K562 (cell line): ENCODE data around the gene HEMK1. TPM values are rescaled to one million over a fixed set of nuclear protein-coding genes. Genes with fewer than 3 reads are reported as not detected.

ENCODE experiments used
- EP300 ChIP-seq: IDR thresholded peaks from 2 replicates; pipeline ENCODE4 v1.6.1; 2012; ENCODE audit warnings: low read length, improper control_type of control experiment
- GTF2B ChIP-seq: IDR thresholded peaks from 2 replicates; pipeline ENCODE4 v1.6.1; 2011; ENCODE audit not compliant: insufficient read length; ENCODE audit errors: extremely low read depth
- HDAC3 ChIP-seq: fragments of 450-650 bp; IDR thresholded peaks from 2 replicates; pipeline ENCODE4 v1.6.1; 2018; ENCODE audit warnings: borderline replicate concordance, mild to moderate bottlenecking, moderate library complexity; ENCODE audit not compliant: partially characterized antibody
- KAT8 ChIP-seq: fragments of 450-650 bp; IDR thresholded peaks from 2 replicates; pipeline ENCODE4 v1.6.1; 2016; ENCODE audit warnings: low read depth, mild to moderate bottlenecking
- L3MBTL2 ChIP-seq: fragments of 450-650 bp; IDR thresholded peaks from 2 replicates; pipeline ENCODE4 v1.6.1; 2016; ENCODE audit warnings: mild to moderate bottlenecking, moderate library complexity
- MBD2 ChIP-seq: sonication (generic); IDR thresholded peaks from 2 replicates; pipeline ENCODE4 v1.6.1; 2016; ENCODE audit warnings: low read depth, borderline replicate concordance
- MXI1 ChIP-seq: IDR thresholded peaks from 2 replicates; pipeline ENCODE4 v1.6.1; 2011; ENCODE audit warnings: low read depth, mild to moderate bottlenecking, improper control_type of control experiment, low read length
- NRF1 ChIP-seq, 2 experiments: fragments of 450-650 bp; IDR thresholded peaks in 1 of 2; conservative IDR thresholded peaks in 1 of 2; 2 replicates each; pipeline ENCODE4 v1.6.1; 2014; ENCODE audit warnings: mild to moderate bottlenecking in 2 of 2
- NUFIP1 ChIP-seq: fragments of 450-650 bp; IDR thresholded peaks from 2 replicates; pipeline ENCODE4 v1.6.1; 2018; ENCODE audit not compliant: partially characterized antibody
- SAFB ChIP-seq: fragments of 200-400 bp; formaldehyde crosslinking; IDR thresholded peaks from 2 replicates; pipeline ENCODE4 v1.6.1; 2017; ENCODE audit warnings: low read depth, low read length, borderline replicate concordance
- SRSF7 ChIP-seq: fragments of 200-400 bp; formaldehyde crosslinking; optimal IDR thresholded peaks from 2 replicates; pipeline ENCODE3; 2017; ENCODE audit warnings: mild to moderate bottlenecking, low read depth, low read length
- TRIM24 ChIP-seq, 2 experiments: fragments of 450-650 bp; IDR thresholded peaks; 2 replicates each; pipeline ENCODE4 v1.6.1; 2016
- USF2 ChIP-seq: sonication (generic); formaldehyde crosslinking; IDR thresholded peaks from 2 replicates; pipeline ENCODE4 v1.5.0; 2020; ENCODE audit warnings: missing genetic modification reagents
- ZFPM2 ChIP-seq: fragments of 250-450 bp; sonication (Bioruptor Pico); IDR thresholded peaks from 2 replicates; pipeline ENCODE4 v1.5.1; 2022; ENCODE audit warnings: mild to moderate bottlenecking
- ZMIZ1 ChIP-seq, 2 experiments: fragments of 150-350 bp in 1 of 2; IDR thresholded peaks; 2 replicates each; pipeline ENCODE4 v1.6.1; 2012 to 2016; ENCODE audit warnings: low read depth in 2 of 2, low read length in 2 of 2, mild to moderate bottlenecking in 1 of 2, moderate library complexity in 1 of 2
- ZNF592 ChIP-seq: fragments of 450-650 bp; IDR thresholded peaks from 2 replicates; pipeline ENCODE4 v1.6.1; 2017; ENCODE audit warnings: antibody characterized with exemption, mild to moderate bottlenecking
- ZNF77 ChIP-seq: fragments of 250-450 bp; sonication (Bioruptor Pico); IDR thresholded peaks from 2 replicates; pipeline ENCODE4 v1.5.0; 2020
- polyA plus RNA-seq, 8 experiments: library from polyadenylated mRNA; depleted of rRNA in 4 of 8; stranded (reverse) in 5 of 8; unstranded in 3 of 8; fragments of >200 nt; fragmentation: Nextera tagmentation in 2 of 8; fragmentation: Illumina TruSeq in 1 of 8; extraction: Ambion mirVana in 2 of 8; extraction: Trizol in 1 of 8; gene quantifications; 2 replicates each; pipeline versions ENCODE4 v1.2.1 to v1.2.3, GENCODE V29; 2011 to 2014; ENCODE audit warnings: inconsistent platforms in 1 of 8, missing spikeins in 1 of 8
- total RNA-seq, 7 experiments: library from RNA; depleted of rRNA in 6 of 7; stranded (reverse); fragments of >200 nt in 6 of 7; fragmentation: Illumina TruSeq in 2 of 7; extraction: Trizol in 2 of 7; gene quantifications; 2 replicates each; pipeline versions ENCODE4 v1.2.1 to v1.2.3, GENCODE V29; 2011 to 2021; ENCODE audit warnings: low replicate concordance in 1 of 7

The HEMK1 gene
- total and polyA plus RNA-seq, 9 of the 15 experiments (the other 6 are each of a cell fraction or from before 2014, with no cell fraction given) = 2.0 to 16.8 (median 11.4) TPM

GRCh38 chr3:50539356-50540286, 29.7 kb upstream of the HEMK1 start (continued):
- no peak for TF ChIP-seq SAFB
- TF ChIP-seq ZNF77 (CRISPR knock-in tag) = no peak
- TF ChIP-seq ZFPM2 (CRISPR knock-in tag) = no peak
- TF ChIP-seq GTF2B = no peak
- peak; percentile 33; the same call in 1 of the 2 replicates for TF ChIP-seq MXI1
- no peak for TF ChIP-seq KAT8
- TF ChIP-seq HDAC3 = peak; percentile 47
- TF ChIP-seq TRIM24 (IDR thresholded peaks at IDR 0.05) = peak; percentile 59 to 64; a peak in 2 of 4 replicates
- peak; percentile 84 for TF ChIP-seq L3MBTL2
- TF ChIP-seq EP300 = peak; percentile 84
- no peak for TF ChIP-seq NUFIP1
- TF ChIP-seq ZMIZ1 (IDR thresholded peaks at IDR 0.05; ENCODE audit: low read depth in 2 of 2, low read length in 2 of 2) = peak in 1 of 2 experiments; percentile 78; a peak in 2 of 4 replicates
- TF ChIP-seq ZNF592 = peak; percentile 84
- TF ChIP-seq USF2 (CRISPR knock-in tag) = peak; percentile 15; the same call in 1 of the 2 replicates
- no peak for TF ChIP-seq SRSF7
- TF ChIP-seq NRF1 (conservative IDR thresholded peaks at IDR 0.05 in 1 of 2, IDR thresholded peaks at IDR 0.05 in 1 of 2) = peak in 1 of 2 experiments; percentile 39; a peak in 1 of 4 replicates
- TF ChIP-seq MBD2 = peak; percentile 51; the same call in 1 of the 2 replicates
